Stimulated activated naive CD8-positive, alpha-beta T cell treated with anti-CD3 and anti-CD28 coated beads, Interleukin-15, Interleukin-2, amounts not matched to agents 100 ng/mL and 50 ng/mL, for 24 hours (primary cell): Measurements from ENCODE around the gene CREG2.

Experiments
- H3K27ac Mint-ChIP-seq: one replicate; pipeline ENCODE4 v1.8.0; 2021; ENCODE audit warnings: mild to moderate bottlenecking, mixed read lengths
- H3K27me3 Mint-ChIP-seq: one replicate; pipeline ENCODE4 v1.8.0; 2021; ENCODE audit warnings: mixed read lengths
- H3K36me3 Mint-ChIP-seq: one replicate; pipeline ENCODE4 v1.8.0; 2021; ENCODE audit warnings: low read depth, mixed read lengths
- H3K4me1 Mint-ChIP-seq: one replicate; pipeline ENCODE4 v1.8.0; 2021; ENCODE audit warnings: low read depth, mixed read lengths
- H3K4me3 Mint-ChIP-seq: one replicate; pipeline ENCODE4 v1.8.0; 2021; ENCODE audit warnings: mild to moderate bottlenecking, mixed read lengths
- H3K9me3 Mint-ChIP-seq: one replicate; pipeline ENCODE4 v1.8.0; 2021; ENCODE audit warnings: mixed read lengths

CREG2 gene

DNA sequence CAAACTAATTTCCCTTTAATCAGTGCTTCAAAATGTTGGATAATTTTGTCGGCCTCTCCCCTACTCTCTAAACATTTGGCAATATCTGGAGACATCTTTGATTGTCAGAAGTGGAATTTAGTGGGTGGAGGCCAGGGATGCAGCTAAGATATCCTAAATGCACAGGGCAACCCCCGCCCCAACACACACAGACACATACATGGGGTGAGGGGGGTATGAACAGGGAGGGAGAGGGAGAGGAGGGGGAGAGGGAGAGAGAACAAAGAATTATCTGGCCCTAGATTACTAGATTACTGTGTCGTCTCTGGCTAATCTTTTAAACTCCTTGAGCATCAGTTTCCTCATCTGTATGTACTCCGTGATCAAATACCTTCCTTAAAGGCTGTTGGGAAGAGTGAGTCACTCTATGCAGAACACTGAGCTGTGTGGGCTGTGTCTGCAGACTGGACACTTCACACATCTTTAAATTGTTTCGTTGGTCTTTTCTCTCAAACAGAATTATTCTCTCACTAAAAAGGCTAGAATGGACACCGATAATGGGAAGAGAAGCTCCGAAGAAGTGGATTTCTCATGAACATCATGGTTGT lies 81.7 kb downstream of the CREG2 start:
- Mint-ChIP-seq H3K27ac (peak overlapping the region; percentile 98), H3K36me3 (peaks cover 45% of the 10 kb centered on the region), H3K4me1 (peaks cover 88% of the 10 kb centered on the region), H3K4me3 (peak overlapping the region; percentile 95), H3K27me3 (no peaks in the 10 kb centered on the region), H3K9me3 (no peaks in the 10 kb centered on the region)

DNA sequence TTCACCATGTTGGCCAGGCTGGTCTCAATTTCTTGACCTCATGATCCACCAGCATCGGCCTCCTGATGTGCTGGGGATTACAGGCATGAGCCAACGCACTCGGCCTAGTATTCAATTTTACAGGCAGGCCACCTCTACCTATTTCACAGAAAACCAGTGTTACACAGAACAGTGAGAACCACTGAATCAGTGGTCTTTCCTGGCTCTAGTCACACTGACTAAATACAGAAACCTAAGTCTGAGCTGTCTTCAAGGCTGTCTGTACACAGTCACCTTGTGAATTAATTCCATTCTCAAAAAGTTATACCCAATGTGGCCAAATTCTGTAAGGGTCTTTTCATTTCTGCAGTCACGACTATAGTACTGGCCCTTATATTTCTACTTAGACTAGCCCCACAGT lies 82.3 kb downstream of the CREG2 start:
- Mint-ChIP-seq H3K36me3 (peaks cover 45% of the 10 kb centered on the region), H3K4me3 (peak overlapping the region; percentile 95), H3K27ac (peak overlapping the region; percentile 98), H3K27me3 (no peaks in the 10 kb centered on the region), H3K9me3 (no peaks in the 10 kb centered on the region), H3K4me1 (peaks cover 86% of the 10 kb centered on the region)

DNA sequence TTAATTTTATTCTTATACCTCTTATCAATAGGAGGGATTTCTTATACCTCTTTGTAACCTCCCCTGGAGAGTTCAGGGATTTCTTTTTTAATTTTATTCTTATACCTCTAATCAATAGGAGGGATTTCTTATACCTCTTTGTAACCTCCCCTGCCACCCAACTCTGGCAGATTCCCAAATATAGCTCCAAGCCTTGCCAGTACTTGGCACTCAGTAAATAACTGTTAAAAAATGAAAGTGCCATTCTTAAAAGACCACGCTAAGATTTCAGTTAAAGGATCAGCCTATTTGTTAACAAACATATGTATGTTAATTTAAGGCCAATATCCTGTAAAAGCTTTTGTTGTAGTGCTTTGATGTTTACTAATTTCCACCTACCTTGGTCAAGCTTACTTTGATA lies 83.6 kb downstream of the CREG2 start:
- Mint-ChIP-seq H3K9me3 (no peaks in the 10 kb centered on the region), H3K36me3 (peaks cover 50% of the 10 kb centered on the region), H3K27me3 (no peaks in the 10 kb centered on the region), H3K4me1 (peaks cover 85% of the 10 kb centered on the region), H3K27ac (no peak overlapping the region), H3K4me3 (no peak overlapping the region)

- Mint-ChIP-seq H3K27ac (no peak overlapping the region), H3K27me3 (no peaks in the 10 kb centered on the region), H3K4me3 (no peak overlapping the region), H3K36me3 (peaks cover 57% of the 10 kb centered on the region), H3K9me3 (no peaks in the 10 kb centered on the region), H3K4me1 (peaks cover 89% of the 10 kb centered on the region)
These were observed 85.3 kb downstream of the CREG2 start for GRCh38 chr2:101302016-101302415.

- no peaks in the 10 kb centered on the region for H3K9me3 Mint-ChIP-seq
- H3K4me1 Mint-ChIP-seq, result peaks cover 87% of the 10 kb centered on the region
- peaks cover 54% of the 10 kb centered on the region for H3K36me3 Mint-ChIP-seq
- no peak overlapping the region for H3K27ac Mint-ChIP-seq
- no peak overlapping the region for H3K4me3 Mint-ChIP-seq
- no peaks in the 10 kb centered on the region for H3K27me3 Mint-ChIP-seq
These were observed 86.5 kb downstream of the CREG2 start for GRCh38 chr2:101300836-101301235.

DNA sequence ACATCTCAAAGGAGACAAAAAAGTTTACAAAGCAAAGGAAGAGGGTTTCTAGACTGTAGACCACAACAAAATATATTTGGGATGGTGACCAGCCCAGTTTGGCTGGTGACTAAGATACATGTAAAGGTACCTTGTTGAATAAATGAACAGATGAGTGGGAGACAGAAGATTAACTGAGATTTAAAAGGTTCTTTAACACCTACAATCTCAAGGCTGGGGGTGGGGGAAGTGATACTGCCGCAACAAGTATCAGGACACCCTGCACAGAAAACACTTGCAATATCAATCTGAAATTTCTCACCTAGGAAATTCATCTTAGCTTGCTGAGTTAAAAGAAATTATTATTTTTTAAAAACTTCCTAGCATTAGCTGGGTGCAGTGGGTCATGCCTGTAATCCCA lies 87.1 kb downstream of the CREG2 start:
- H3K27ac Mint-ChIP-seq, result peak overlapping the region; percentile 17

DNA sequence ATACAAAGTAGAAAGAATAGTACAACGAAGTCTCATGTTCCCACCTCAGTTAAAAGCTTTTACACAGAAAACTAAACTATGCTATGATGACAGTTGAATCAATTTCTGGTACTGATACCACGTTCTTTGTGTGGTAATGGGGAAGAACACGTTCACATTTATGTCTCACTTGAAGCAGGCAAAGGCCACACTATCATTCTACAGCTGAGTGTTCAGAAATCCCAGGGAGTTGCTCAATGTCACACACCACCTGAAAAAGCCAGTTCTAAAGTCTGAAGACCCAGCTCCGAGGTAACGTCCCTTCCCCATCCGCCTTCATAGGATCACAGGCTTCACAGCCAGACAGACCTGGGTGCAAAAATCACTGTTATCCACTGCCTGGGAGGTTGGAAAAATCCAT lies 87.7 kb downstream of the CREG2 start:
- no peak overlapping the region for H3K27ac Mint-ChIP-seq
- no peaks in the 10 kb centered on the region for H3K9me3 Mint-ChIP-seq
- no peaks in the 10 kb centered on the region for H3K27me3 Mint-ChIP-seq
- peaks cover 75% of the 10 kb centered on the region for H3K4me1 Mint-ChIP-seq
- H3K36me3 Mint-ChIP-seq, result peaks cover 52% of the 10 kb centered on the region
- H3K4me3 Mint-ChIP-seq, result no peak overlapping the region

More for the DNA sequence above, 87.1 kb downstream of the CREG2 start:
- H3K36me3 Mint-ChIP-seq, result peaks cover 48% of the 10 kb centered on the region
- peaks cover 81% of the 10 kb centered on the region for H3K4me1 Mint-ChIP-seq
- no peaks in the 10 kb centered on the region for H3K9me3 Mint-ChIP-seq
- H3K27me3 Mint-ChIP-seq, result no peaks in the 10 kb centered on the region
- peak overlapping the region; percentile 11 for H3K4me3 Mint-ChIP-seq

DNA sequence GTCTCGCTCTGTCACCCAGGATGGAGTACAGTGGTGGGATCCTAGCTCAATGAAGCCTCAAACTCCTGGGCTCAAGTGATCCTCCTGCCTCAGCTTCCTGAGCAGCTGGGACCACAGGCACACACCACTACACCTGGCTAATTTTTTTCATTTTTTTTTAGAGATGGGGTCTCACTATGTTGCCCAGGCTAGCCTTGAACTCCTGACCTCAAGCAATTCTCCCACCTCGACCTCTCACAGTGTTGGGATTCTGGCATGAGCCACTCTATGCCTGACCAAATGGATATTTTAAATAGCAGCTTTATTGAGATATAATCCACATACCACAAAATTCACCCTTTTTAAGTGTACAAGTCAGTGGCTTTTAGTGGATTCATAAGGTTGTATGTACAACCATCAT lies 89.9 kb downstream of the CREG2 start:
- Mint-ChIP-seq H3K36me3 (peaks cover 55% of the 10 kb centered on the region), H3K27ac (no peak overlapping the region), H3K9me3 (no peaks in the 10 kb centered on the region)

GRCh38 chr2:101296371-101296770 lies 90.9 kb downstream of the CREG2 start:
- peaks cover 48% of the 10 kb centered on the region for H3K4me1 Mint-ChIP-seq
- no peaks in the 10 kb centered on the region for H3K27me3 Mint-ChIP-seq
- H3K36me3 Mint-ChIP-seq, result peaks cover 45% of the 10 kb centered on the region
- no peak overlapping the region for H3K27ac Mint-ChIP-seq
- no peak overlapping the region for H3K4me3 Mint-ChIP-seq
- no peaks in the 10 kb centered on the region for H3K9me3 Mint-ChIP-seq

More for the DNA sequence above, 89.9 kb downstream of the CREG2 start:
- no peaks in the 10 kb centered on the region for H3K27me3 Mint-ChIP-seq
- no peak overlapping the region for H3K4me3 Mint-ChIP-seq
- H3K4me1 Mint-ChIP-seq, result peaks cover 56% of the 10 kb centered on the region

DNA sequence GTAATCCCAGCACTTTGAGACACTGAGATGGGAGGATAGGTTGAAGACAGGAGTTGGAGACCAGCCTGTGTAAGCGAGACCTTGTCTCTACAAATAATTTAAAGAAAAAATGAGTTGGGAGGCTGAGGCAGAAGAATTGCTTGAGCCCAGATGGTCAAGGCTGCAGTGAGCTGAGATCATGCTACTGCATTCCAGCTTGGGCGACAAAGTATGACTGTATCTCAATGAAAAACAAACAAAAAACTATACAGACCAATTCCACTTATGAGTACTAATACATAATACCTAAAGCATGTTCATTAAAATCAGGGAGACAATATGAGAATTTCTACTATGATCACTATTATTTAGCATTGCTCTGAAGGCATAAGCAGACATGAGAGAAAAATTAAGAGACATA lies 91.4 kb downstream of the CREG2 start:
- H3K27ac Mint-ChIP-seq, result no peak overlapping the region
- no peak overlapping the region for H3K4me3 Mint-ChIP-seq
- H3K36me3 Mint-ChIP-seq, result peaks cover 45% of the 10 kb centered on the region
- peaks cover 44% of the 10 kb centered on the region for H3K4me1 Mint-ChIP-seq
- H3K9me3 Mint-ChIP-seq, result no peaks in the 10 kb centered on the region
- no peaks in the 10 kb centered on the region for H3K27me3 Mint-ChIP-seq
